GM20431 (cell line): Measurements from ENCODE around the gene HDDC2.
"Not testable (repeated sequence)": the region's sequence is repeated elsewhere in the genome, so short reads cannot be mapped to it uniquely, and the experiment has no call there.

Experiments
- in situ Hi-C: fragments of 300-500 bp; cut with MseI, MboI; formaldehyde crosslinking; loops from one replicate; pipeline ENCODE4 v1.15.0; 2020; ENCODE audit warnings: low sequenced_read_pairs; ENCODE audit not compliant: unreplicated experiment

The HDDC2 gene

DNA sequence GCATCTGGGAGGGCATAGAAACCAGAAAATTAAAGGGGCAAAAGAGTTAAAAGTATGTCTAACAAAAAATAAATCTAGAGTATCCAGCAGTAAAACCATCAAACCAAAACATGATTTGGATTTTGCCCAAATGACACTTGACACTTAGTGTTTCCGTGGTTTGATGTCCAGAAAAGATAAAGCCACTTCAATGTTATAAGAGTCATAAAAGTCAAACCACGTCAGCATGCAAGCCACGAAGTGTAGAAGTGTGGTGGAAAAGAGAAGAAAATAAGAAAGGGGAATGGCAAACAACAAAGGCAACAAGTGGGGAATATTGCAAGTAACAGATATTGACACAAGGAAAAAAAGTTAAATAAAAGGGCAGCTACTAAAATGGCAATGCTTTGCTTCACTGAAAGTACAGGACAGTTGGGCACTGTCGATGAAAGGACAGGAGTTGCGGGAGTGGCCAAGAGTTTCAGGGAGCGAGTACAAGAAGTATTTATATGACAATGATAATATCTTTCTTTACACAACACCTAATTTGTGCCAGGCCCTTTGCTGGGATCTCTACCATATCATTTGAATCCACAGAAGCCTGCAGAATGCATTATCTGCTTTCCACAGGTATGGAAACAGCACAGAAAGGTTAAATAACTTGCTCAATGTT is 6.3 kb upstream of the HDDC2 start:
- in situ Hi-C loops, result loop anchor here (25.0 kb wide), 1 partner anchor 654 kb away; the partner anchor contains the start of gene HINT3

DNA sequence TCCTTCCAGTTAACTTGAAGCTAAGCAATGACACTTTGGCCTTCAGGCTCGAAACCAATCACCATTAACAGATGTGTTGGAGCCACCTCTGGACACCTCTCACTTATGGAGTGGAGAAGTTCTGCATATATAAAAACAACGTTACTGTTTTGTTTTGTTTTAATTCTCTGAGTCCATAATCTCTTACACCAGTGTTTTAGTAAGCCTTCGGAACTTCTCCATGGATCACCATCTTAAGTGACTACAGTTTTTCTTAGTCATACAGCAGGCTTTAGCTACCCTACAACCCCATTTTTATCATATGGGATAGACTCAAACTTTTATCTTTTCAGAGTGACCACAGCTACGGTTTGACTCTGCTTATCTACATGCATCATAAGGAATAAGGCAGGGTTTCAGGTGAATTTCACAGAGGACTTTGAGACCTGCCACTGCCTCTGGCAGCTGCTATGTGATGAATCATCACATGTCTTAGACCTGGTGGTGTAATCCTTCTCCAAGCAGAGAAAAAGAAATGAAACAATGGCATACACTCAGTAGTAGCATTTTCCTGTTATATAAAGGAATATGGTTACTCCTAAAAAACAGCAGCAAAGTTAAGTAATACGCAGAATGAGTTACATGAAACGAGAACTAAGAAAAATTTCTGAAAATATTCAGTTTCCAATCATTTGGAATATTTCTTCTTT is 5.5 kb upstream of the HDDC2 start:
- in situ Hi-C loops, result loop anchor here (25.0 kb wide), 1 partner anchor 655 kb away; the partner anchor contains the start of gene HINT3

- in situ Hi-C loops, result loop anchor here (25.0 kb wide), 1 partner anchor 656 kb away; the partner anchor contains the start of gene HINT3
Observed at GRCh38 chr6:125306756-125307149, 5.0 kb upstream of the HDDC2 start.

GRCh38 chr6:125304970-125305660 is 3.3 kb upstream of the HDDC2 start:
- in situ Hi-C loops, result loop anchor here (25.0 kb wide), 1 partner anchor 657 kb away; the partner anchor contains the start of gene HINT3

DNA sequence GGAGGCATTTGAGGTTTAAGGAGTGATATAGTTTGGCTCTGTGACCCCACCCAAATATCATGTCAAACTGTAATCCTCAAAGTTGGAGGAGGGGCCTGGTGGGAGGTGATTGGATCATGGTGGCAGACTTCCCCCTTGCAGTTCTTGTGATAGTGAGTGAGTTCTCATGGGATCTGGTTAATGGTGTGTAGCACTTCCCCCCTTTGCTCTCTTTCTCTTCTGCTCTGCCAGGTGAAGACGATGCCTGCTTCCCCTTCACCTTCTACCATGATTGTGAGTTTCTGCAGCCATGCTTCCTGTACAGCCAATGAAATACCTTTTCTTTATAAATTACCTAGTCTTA is 1.7 kb upstream of the HDDC2 start:
- in situ Hi-C loops, result loop anchor here (25.0 kb wide), 1 partner anchor 659 kb away; the partner anchor contains the start of gene HINT3

- in situ Hi-C loops, result loop anchor here (25.0 kb wide), 1 partner anchor 659 kb away; the partner anchor contains the start of gene HINT3
Observed at GRCh38 chr6:125302840-125303511, 1.2 kb upstream of the HDDC2 start.

DNA sequence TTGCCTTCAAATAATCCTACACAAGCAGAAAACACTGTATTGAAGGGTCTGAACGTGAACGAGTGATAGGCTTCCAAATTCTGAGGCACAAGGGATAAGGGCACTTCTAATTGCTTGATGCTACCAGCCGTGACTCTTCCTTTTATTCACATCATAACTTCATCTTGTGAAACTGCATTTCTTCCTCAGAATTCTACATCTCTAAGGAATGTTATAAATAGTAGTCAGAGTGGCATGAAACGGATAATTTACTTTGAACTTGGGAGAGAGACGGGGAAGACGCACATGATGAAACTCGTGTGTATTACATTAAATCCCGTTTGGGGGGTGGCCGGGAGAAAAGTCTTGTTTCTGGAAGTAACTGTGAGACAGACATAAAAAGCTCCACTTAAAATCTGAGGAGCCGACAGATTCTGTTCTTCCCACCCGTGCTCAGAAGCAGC is 754 bp downstream of the HDDC2 start:
- in situ Hi-C loops, result loop anchor here (25.0 kb wide), 1 partner anchor 661 kb away; the partner anchor contains the start of gene HINT3

DNA sequence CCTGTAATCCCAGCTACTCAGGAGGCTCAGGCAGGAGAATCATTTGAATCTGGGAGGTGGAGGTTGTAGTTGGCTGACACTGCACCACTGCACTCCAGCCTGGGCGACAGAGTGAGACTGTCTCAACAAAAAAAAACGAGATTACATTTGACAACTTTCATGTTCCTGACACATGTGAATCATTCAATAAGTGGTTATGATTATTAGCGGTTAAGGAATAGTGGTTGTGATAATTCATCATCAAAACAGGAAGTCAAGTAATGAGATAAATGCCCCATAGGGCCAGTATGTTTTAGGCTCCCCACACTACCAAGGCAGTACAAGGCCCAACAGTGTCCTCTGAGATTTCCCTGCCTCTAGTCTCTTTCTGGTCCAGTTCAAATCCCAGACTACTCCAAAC is 2.5 kb downstream of the HDDC2 start:
- in situ Hi-C loops, result no loop called here

- in situ Hi-C loops, result no loop called here
Observed at GRCh38 chr6:125296471-125296870, 5.3 kb downstream of the HDDC2 start.

DNA sequence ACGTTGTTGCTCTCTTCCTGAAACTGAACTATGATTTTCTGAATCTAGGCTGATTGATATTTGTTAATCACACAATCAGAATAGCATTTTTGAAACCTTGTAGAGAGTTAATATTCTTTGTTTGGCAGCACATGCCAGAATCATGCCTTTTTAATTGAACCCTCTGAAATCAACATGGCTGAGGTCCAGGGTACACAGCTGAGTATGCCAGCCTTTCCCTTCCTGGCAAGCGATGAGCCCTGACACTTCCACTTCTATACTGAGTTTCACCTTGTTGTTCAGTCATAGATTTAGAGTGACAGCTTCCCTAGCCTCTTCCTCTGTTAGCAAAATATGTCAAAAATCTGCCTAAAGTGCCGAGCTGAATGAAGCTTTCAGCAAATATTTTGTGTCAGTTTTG is 6.8 kb downstream of the HDDC2 start:
- in situ Hi-C loops, result no loop called here

DNA sequence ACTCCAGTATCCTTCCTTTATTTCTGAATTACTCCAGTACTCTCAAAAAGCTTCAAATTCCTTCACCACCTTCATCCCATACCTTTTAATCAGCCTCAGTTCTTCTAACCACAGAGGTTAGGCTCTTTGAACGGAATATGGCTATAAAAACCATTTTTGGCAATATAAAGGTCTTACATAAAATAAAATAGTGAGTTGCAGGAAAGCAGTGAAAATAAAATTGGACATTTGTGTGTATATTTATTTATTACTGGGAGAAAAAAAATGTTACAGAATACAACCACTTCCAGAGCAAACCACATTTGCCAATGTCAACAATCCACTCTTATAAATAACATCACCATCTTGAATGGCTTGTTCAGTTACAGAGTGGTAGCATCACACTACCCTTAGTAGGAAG is 7.7 kb downstream of the HDDC2 start:
- in situ Hi-C loops, result no loop called here

GRCh38 chr6:125293587-125293986 is 8.2 kb downstream of the HDDC2 start:
- in situ Hi-C loops, result no loop called here

- in situ Hi-C loops, result no loop called here
Observed at GRCh38 chr6:125287718-125288117, 14.0 kb downstream of the HDDC2 start.

DNA sequence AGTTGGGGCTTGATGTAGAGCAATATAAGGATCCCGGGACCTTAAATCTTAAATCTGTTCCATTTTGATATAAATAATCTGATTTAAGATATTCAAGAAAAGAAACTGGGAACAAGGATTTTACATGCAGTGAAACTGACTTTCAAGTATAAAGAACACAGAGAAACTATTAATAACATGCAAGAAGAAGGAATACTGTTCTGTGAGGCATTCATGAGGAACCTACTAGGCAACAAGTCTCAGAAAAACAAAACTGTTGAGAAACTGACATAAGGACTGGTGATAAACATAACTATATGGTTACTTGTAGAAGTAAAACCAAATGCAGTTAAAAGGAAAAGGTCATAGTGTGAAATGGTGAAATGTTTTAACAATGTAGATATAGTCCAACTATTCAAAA is 15.8 kb downstream of the HDDC2 start:
- in situ Hi-C loops, result no loop called here

- in situ Hi-C loops, result no loop called here
Observed at GRCh38 chr6:125285353-125285752, 16.4 kb downstream of the HDDC2 start.

GRCh38 chr6:125282470-125282869 is 19.3 kb downstream of the HDDC2 start:
- in situ Hi-C loops, result not testable (repeated sequence)

GRCh38 chr6:125280370-125281035 is 21.3 kb downstream of the HDDC2 start:
- in situ Hi-C loops, result not testable (repeated sequence)

DNA sequence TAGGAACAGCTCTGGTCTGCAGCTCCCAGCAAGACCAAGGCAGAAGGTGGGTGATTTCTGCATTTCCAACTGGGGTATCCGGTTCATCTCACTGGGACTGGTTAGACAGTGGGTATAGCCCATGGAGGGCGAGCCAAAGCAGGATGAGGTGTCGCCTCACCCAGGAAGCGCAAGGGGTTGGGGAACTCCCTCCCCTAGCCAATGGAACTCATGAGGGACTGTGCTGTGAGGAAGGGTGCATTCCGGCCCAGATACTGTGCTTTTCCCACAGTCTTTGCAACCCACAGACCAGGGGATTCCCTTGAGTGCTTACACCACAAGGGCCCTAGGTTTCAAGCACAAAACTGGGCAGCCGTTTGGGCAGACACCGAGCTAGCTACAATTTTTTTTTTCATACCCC is 21.8 kb downstream of the HDDC2 start:
- in situ Hi-C loops, result no loop called here

- in situ Hi-C loops, result no loop called here
Observed at GRCh38 chr6:125277838-125278237, 23.9 kb downstream of the HDDC2 start.

DNA sequence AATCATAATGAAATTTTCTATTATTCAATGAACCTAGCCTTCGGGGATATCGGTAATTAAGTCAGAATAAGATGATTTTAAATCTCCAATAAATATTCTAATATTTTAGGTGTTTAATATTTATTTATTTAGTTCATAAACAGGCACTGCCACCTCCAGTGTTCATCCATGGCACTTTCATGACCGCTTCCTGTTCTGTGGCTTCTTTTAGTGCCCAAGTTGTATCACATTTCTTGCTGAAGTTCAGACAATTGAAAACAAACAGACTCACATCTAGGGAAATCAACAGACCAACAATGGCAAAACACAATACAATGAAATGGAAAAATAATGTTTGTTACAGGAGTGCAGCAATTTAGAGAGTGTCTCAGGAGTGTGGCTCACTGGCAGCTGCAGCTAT is 26.0 kb downstream of the HDDC2 start:
- in situ Hi-C loops, result no loop called here
